H1 (cell line): ENCODE data around the gene PIP4K2C. TPM values are rescaled to one million over a fixed set of nuclear protein-coding genes. Genes with fewer than 3 reads are reported as not detected.

Experiments used
- HDAC6 ChIP-seq: IDR thresholded peaks from one replicate; pipeline ENCODE4 v1.7.1; 2012; ENCODE audit warnings: low read depth, mild to moderate bottlenecking, inconsistent platforms, low read length, moderate library complexity
- POU5F1 ChIP-seq: IDR thresholded peaks from 2 replicates; pipeline ENCODE4 v1.6.1; 2011; ENCODE audit warnings: low read depth, mild to moderate bottlenecking, low read length, moderate library complexity
- RBBP5 ChIP-seq: IDR thresholded peaks from 2 replicates; pipeline ENCODE4 v1.7.1; 2012; ENCODE audit warnings: low read depth, mild to moderate bottlenecking, inconsistent platforms, low read length, moderate library complexity, borderline replicate concordance
- RXRA ChIP-seq: IDR thresholded peaks from 2 replicates; pipeline ENCODE4 v1.6.1; 2011; ENCODE audit warnings: low read depth, mild to moderate bottlenecking, low read length, moderate library complexity; ENCODE audit not compliant: insufficient read depth
- TAF7 ChIP-seq: optimal IDR thresholded peaks from 2 replicates; pipeline ENCODE3; 2011; ENCODE audit warnings: low read depth, mild to moderate bottlenecking, inconsistent platforms, low read length, moderate library complexity, borderline replicate concordance
- TCF12 ChIP-seq: IDR thresholded peaks from 2 replicates; pipeline ENCODE4 v1.6.1; 2011; ENCODE audit warnings: low read depth, mild to moderate bottlenecking, low read length
- TEAD4 ChIP-seq: IDR thresholded peaks from 2 replicates; pipeline ENCODE4 v1.6.1; 2012; ENCODE audit warnings: low read depth, low read length, inconsistent platforms, mixed read lengths
- polyA plus RNA-seq, 7 experiments: library from polyadenylated mRNA; depleted of rRNA in 3 of 7; stranded (reverse) in 5 of 7; unstranded in 2 of 7; fragments of >200 nt in 5 of 7; fragments of 200-250 nt in 2 of 7; gene quantifications; 1 replicate in 5 of 7; 2 replicates in 1 of 7; 4 replicates in 1 of 7; pipeline versions ENCODE4 v1.2.1 to v1.2.3, GENCODE V29; 2011 to 2013; ENCODE audit warnings: missing spikeins in 2 of 7, mixed read lengths in 2 of 7
- total RNA-seq: library from RNA; stranded (reverse); fragmentation: NEBNext Ultra II Directional; extraction: Animal tissue kit (Norgen Biotek cat#: 25700); gene quantifications from 2 replicates; pipeline ENCODE4 v1.2.1, GENCODE V29; 2021
- TF ChIP-seq, protein P1 (sequence below): IDR thresholded peaks from 2 replicates; pipeline ENCODE4 v1.6.1; 2012; ENCODE audit warnings: inconsistent platforms

Gene PIP4K2C
- total and polyA plus RNA-seq, 2 of the 8 experiments (the other 6 are each of a cell fraction or from before 2014, with no cell fraction given) = 25.0 to 27.1 TPM

DNA sequence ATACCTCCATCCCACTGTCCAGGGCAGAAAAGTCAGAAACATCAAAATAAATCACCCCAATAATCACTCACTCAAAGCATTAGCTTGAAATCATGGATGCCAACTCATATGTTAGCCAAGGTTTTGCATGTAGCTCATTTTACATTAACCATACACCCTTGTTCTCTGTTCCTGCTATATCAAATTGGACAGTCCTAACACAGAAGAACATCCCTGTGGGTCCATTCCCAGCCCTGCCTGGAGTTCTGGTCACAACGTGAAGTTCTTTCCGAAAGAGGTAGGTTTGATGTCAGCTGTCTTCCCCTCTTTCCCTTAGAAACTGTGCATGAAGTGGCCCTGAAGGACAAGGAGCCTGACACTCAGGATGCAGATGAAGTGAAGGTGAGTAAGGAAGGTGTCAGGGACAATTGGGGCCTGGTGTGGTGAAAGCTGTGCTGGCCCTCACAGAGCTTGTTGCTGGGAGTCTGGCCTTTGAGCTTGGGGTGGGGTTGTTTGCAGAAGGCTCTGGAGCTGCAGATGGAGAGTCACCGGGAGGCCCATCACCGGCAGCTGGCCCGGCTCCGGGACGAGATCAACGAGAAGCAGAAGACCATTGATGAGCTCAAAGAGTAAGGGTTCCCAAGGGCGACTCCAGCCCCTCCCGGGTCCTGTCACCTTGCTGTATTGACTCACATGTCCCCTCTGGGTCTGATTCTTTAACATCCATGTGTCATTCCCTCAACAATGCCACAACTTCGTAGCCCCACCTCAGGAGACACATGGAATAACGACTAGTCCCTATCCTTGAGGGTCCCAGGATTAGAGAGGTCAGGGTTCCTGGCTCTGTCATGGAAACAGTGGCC, 15.0 kb upstream of the PIP4K2C start (continued):
- TF ChIP-seq, protein P1, sequence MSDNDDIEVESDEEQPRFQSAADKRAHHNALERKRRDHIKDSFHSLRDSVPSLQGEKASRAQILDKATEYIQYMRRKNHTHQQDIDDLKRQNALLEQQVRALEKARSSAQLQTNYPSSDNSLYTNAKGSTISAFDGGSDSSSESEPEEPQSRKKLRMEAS = no peak
- TF ChIP-seq RXRA (no peak), TCF12 (no peak), RBBP5 (no peak), TEAD4 (no peak), TAF7 (no peak), POU5F1 (no peak), HDAC6 (no peak)
- TF ChIP-seq, all 59 proteins: peak for 0
